Fibroblast of peridontal ligament (primary cell): ENCODE data around the gene PRCD.
"Not testable (repeated sequence)": the region's sequence is repeated elsewhere in the genome, so short reads cannot be mapped to it uniquely, and the experiment has no call there.

Experiments used
- DNase-seq: peaks from one replicate; pipeline ENCODE4 v3.0.0-alpha.2; 2010; ENCODE audit errors: extremely low read depth

The PRCD gene

GRCh38 chr17:76527430-76528111, 12.3 kb upstream of the PRCD start:
- DNase-seq, result peak; percentile 59

- DNase-seq, result no peak
These were observed 11.7 kb upstream of the PRCD start for GRCh38 chr17:76528156-76528527.

- DNase-seq, result peak; percentile 46
These were observed 11.2 kb upstream of the PRCD start for GRCh38 chr17:76528528-76529223.

- DNase-seq, result peak; percentile 97
These were observed 10.4 kb upstream of the PRCD start for GRCh38 chr17:76529224-76530094.

GRCh38 chr17:76530095-76530723, 9.6 kb upstream of the PRCD start:
- DNase-seq, result peak; percentile 82

GRCh38 chr17:76530811-76531485, 8.9 kb upstream of the PRCD start:
- DNase-seq, result no peak

- DNase-seq, result no peak
These were observed 8.3 kb upstream of the PRCD start for GRCh38 chr17:76531486-76532038.

GRCh38 chr17:76532072-76532651, 7.7 kb upstream of the PRCD start:
- DNase-seq, result no peak

GRCh38 chr17:76533640-76534359, 6.0 kb upstream of the PRCD start:
- not testable (repeated sequence) for DNase-seq

GRCh38 chr17:76534831-76535732, 4.8 kb upstream of the PRCD start:
- DNase-seq, result no peak

GRCh38 chr17:76535788-76536510, 3.9 kb upstream of the PRCD start:
- no peak for DNase-seq

GRCh38 chr17:76536511-76537287, 3.1 kb upstream of the PRCD start:
- no peak for DNase-seq

- peak; percentile 44 for DNase-seq
These were observed 2.6 kb upstream of the PRCD start for GRCh38 chr17:76537288-76537577.

- no peak for DNase-seq
These were observed 2.1 kb upstream of the PRCD start, which contains the start of gene CYGB for GRCh38 chr17:76537578-76538280. Gene CYGB, minus strand, starts transcription at chr17:76537709. Its CDS starts 167 bp downstream, at chr17:76537542.

GRCh38 chr17:76538281-76538931, 1.4 kb upstream of the PRCD start:
- DNase-seq, result no peak

- DNase-seq, result no peak
These were observed 788 bp upstream of the PRCD start for GRCh38 chr17:76538941-76539570.
